Measurements from ENCODE around the gene UBASH3A.

DNA sequence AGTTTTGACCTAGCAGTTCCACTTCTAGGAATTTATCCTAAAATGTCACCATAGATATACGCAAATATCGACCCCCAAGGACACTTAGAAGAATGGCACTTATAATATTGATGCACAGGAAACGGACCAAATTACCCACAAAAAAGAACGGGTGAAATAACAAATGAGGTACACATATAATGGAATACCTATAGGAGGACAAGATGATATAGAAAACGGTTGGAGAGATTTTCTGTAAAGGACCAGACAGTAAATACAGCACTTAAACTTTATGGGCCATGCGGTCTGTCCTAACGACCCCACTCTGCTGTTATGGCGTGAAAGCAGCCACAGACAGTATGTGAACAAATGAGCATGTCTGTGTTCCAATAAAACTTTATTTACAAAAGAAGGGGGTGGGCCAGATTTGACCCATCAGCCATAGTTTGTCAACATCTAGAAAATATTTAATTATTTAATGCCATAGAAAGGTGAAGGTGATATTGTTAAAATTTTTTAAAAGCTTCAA lies 10.2 kb upstream of the UBASH3A start:
- TF ChIP-seq POLR2A (IDR thresholded peaks at IDR 0.05) (no peak), CTCF (IDR thresholded peaks at IDR 0.05) (no peak)
